GM12878 (cell line): ENCODE data around the gene GRIK3. TPM values are rescaled to one million over a fixed set of nuclear protein-coding genes. Genes with fewer than 3 reads are reported as not detected.

ENCODE experiments used
- ATAC-seq: fragments of 200-7000 bp; cut with Tn5 transposase; 3 replicates; pipeline ENCODE4 v1.9.1; 2020; ENCODE audit warnings: mild to moderate bottlenecking, moderate library complexity
- BruUV-seq: library from RNA; stranded (reverse); fragments of 400-500 nt; replicated peaks from 2 replicates; lab custom pipeline; 2021; lab: Mats Ljungman, UMichigan
- CTCF ChIA-PET: fragments of 300-600 bp; sonication (Branson Sonifier 250); formaldehyde crosslinking; extraction: SDS; loops from one replicate; lab custom pipeline; 2021; ENCODE audit warnings: inconsistent platforms; lab: Yijun Ruan, JAX
- POLR2A ChIA-PET: fragments of 350-600 bp; formaldehyde crosslinking; extraction: SDS; loops from one replicate; lab custom pipeline; 2021; ENCODE audit warnings: inconsistent platforms; lab: Charles Lee
- RAD21 ChIA-PET: fragments of 300-600 bp; sonication (Branson Sonifier 250); formaldehyde crosslinking; loops from one replicate; lab custom pipeline; 2023; ENCODE audit warnings: antibody characterized with exemption; ENCODE audit not compliant: unreplicated experiment; lab: Charles Lee
- SMC1A ChIA-PET: fragments of 300-600 bp; sonication (Branson Sonifier 250); formaldehyde crosslinking; loops from one replicate; lab custom pipeline; 2023; ENCODE audit not compliant: unreplicated experiment, uncharacterized antibody; lab: Charles Lee
- DNase-seq: peaks from one replicate; pipeline ENCODE4 v3.0.0-alpha.2; 2011; ENCODE audit warnings: low read depth, low spot score
- FAIRE-seq: peaks from 3 replicates; lab custom pipeline; 2011; peaks lifted over from hg19 to GRCh38; lab: Jason Lieb, UNC
- H2AFZ ChIP-seq: 2 replicates; pipeline ENCODE4 v1.6.0; 2011; ENCODE audit warnings: low read depth, low read length, control low read depth; ENCODE audit not compliant: control insufficient read depth
- H3K27ac ChIP-seq: 2 replicates; pipeline ENCODE4 v1.5.1; 2011; ENCODE audit warnings: control low read depth; ENCODE audit not compliant: control insufficient read depth, insufficient read depth
- H3K27me3 ChIP-seq, 2 experiments: replicated peaks in 1 of 2; 2 replicates each; pipeline versions ENCODE4 v1.6.0 to v1.6.1; 2011; ENCODE audit warnings: low read length in 1 of 2; ENCODE audit not compliant: control insufficient read depth in 2 of 2, insufficient read depth in 2 of 2
- H3K36me3 ChIP-seq, 2 experiments: 2 replicates each; pipeline ENCODE4 v1.5.1; 2011; ENCODE audit warnings: low read length in 1 of 2; ENCODE audit not compliant: control insufficient read depth in 2 of 2, insufficient read depth in 2 of 2
- H3K4me1 ChIP-seq: 2 replicates; pipeline ENCODE4 v1.6.1; 2011; ENCODE audit warnings: mild to moderate bottlenecking, low read length, moderate library complexity, mixed read lengths; ENCODE audit not compliant: control insufficient read depth, insufficient read depth
- H3K4me2 ChIP-seq: 2 replicates; pipeline ENCODE4 v1.6.0; 2011; ENCODE audit warnings: control low read depth; ENCODE audit not compliant: control insufficient read depth, insufficient read depth
- H3K4me3 ChIP-seq: fragments of 200-600 bp; sonication (generic); 2 replicates; pipeline ENCODE4 v1.5.1; 2016
- H3K79me2 ChIP-seq: 2 replicates; pipeline ENCODE4 v1.6.0; 2011; ENCODE audit warnings: low read length; ENCODE audit not compliant: control insufficient read depth, insufficient read depth
- H3K9ac ChIP-seq: 2 replicates; pipeline ENCODE4 v1.8.0; 2011; ENCODE audit warnings: low read length, control low read depth, mixed read lengths; ENCODE audit not compliant: control insufficient read depth, insufficient read depth
- H3K9me3 ChIP-seq: replicated peaks from 3 replicates; pipeline ENCODE4 v1.5.1; 2011; ENCODE audit warnings: mild to moderate bottlenecking, low read length; ENCODE audit not compliant: control insufficient read depth, insufficient read depth
- H4K20me1 ChIP-seq: 2 replicates; pipeline ENCODE4 v1.6.0; 2011; ENCODE audit not compliant: control insufficient read depth, insufficient read depth
- ATF7 ChIP-seq: fragments of 450-650 bp; IDR thresholded peaks from 2 replicates; pipeline ENCODE4 v1.6.1; 2016; ENCODE audit warnings: low read depth, mild to moderate bottlenecking
- CHD1 ChIP-seq: IDR thresholded peaks from 2 replicates; pipeline ENCODE4 v1.6.1; 2012; ENCODE audit warnings: low read depth, low read length, improper control_type of control experiment
- EZH2 ChIP-seq: IDR thresholded peaks from 2 replicates; pipeline ENCODE4 v1.6.1; 2012; ENCODE audit warnings: low read depth, mild to moderate bottlenecking, control low read depth, inconsistent platforms, low read length, borderline replicate concordance; ENCODE audit not compliant: control insufficient read depth
- PKNOX1 ChIP-seq: fragments of 450-650 bp; IDR thresholded peaks from 2 replicates; pipeline ENCODE4 v1.6.1; 2016; ENCODE audit warnings: mild to moderate bottlenecking
- SP1 ChIP-seq: IDR thresholded peaks from one replicate; pipeline ENCODE4 v1.6.1; 2011; ENCODE audit warnings: low read depth, low read length
- SUZ12 ChIP-seq: fragments of 200-600 bp; sonication (generic); IDR thresholded peaks from one replicate; pipeline ENCODE4 v1.6.1; 2018; ENCODE audit warnings: antibody characterized with exemption, mild to moderate bottlenecking; ENCODE audit not compliant: unreplicated experiment
- WGBS: methylation state at CpG from one replicate; pipeline ENCODE4 v1.1.6; 2016; ENCODE audit warnings: low lambda C conversion rate; ENCODE audit not compliant: insufficient replicate concordance, insufficient coverage; ENCODE audit errors: missing lambda C conversion rate; 5-methylcytosine and 5-hydroxymethylcytosine counted together
- in situ Hi-C: fragments of 300-500 bp; cut with MboI; formaldehyde crosslinking; loops from 9 replicates; pipeline ENCODE4 v1.14.3; 2018; ENCODE audit warnings: mixed read lengths
- intact Hi-C: fragments of 100-400 bp; cut with micrococcal nuclease; formaldehyde crosslinking; loops from one replicate; pipeline ENCODE4 v1.14.2; 2022; ENCODE audit not compliant: unreplicated experiment
- polyA plus RNA-seq, 11 experiments: library from polyadenylated mRNA; depleted of rRNA in 4 of 11; unstranded in 6 of 11; stranded (reverse) in 5 of 11; fragments of >200 nt; fragmentation: Nextera tagmentation in 4 of 11; fragmentation: Illumina TruSeq in 1 of 11; extraction: Ambion mirVana in 4 of 11; extraction: Trizol in 1 of 11; gene quantifications; 1 replicate in 1 of 11; 2 replicates in 10 of 11; pipeline versions ENCODE4 v1.2.1 to v1.2.3, GENCODE V29; 2011 to 2016; ENCODE audit warnings: inconsistent platforms in 2 of 11, missing spikeins in 2 of 11, low read depth in 1 of 11
- total RNA-seq, 4 experiments: library from RNA; depleted of rRNA in 3 of 4; stranded (reverse); fragments of >200 nt in 3 of 4; fragmentation: Illumina TruSeq in 1 of 4; extraction: Trizol in 1 of 4; gene quantifications; 2 replicates each; pipeline versions ENCODE4 v1.2.1 to v1.2.3, GENCODE V29; 2013 to 2021

Gene GRIK3
- total and polyA plus RNA-seq, 10 of the 15 experiments (the other 5 are each of a cell fraction or from before 2014, with no cell fraction given), result not detected

- RAD21 ChIA-PET, result no interaction called here
Observed at GRCh38 chr1:37040261-37040660, 5.9 kb upstream of the GRIK3 start.

More at GRCh38 chr1:37040261-37040660, 5.9 kb upstream of the GRIK3 start:
- ChIA-PET POLR2A (no interaction called here), CTCF (no interaction called here), SMC1A (no interaction called here)
- H3K27ac ChIP-seq, result no peak overlapping the region
- DNase-seq (no peak), ATAC-seq (no peak), FAIRE-seq (no peak)
- no peak overlapping the region for H2AFZ ChIP-seq
- no peak overlapping the region for H3K4me3 ChIP-seq
- H3K36me3 ChIP-seq, result no peaks in the 10 kb centered on the region
- H4K20me1 ChIP-seq, result no peaks in the 10 kb centered on the region
- no peaks in the 10 kb centered on the region for H3K9me3 ChIP-seq
- H3K4me1 ChIP-seq, result no peaks in the 10 kb centered on the region
- peaks cover 3 to 8% of the 10 kb centered on the region in 2 experiments; a peak in 3 of 4 replicates for H3K27me3 ChIP-seq
- TF ChIP-seq CHD1 (no peak), EZH2 (no peak), PKNOX1 (no peak), ATF7 (no peak), SUZ12 (no peak), SP1 (no peak)
- H3K9ac ChIP-seq, result no peak overlapping the region
- 0% methylated on average over 3 of the region's 3 CpGs for WGBS
- in situ Hi-C loops, result no loop called here
- H3K4me2 ChIP-seq, result no peak overlapping the region
- no peaks in the 10 kb centered on the region for H3K79me2 ChIP-seq
- intact Hi-C loops, result no loop called here
- BruUV-seq, result no TSS peak
